GM18858 (cell line): ENCODE data around the gene ZNF805.
"Not testable (repeated sequence)": the region's sequence is repeated elsewhere in the genome, so short reads cannot be mapped to it uniquely, and the experiment has no call there.

Experiments
- ATAC-seq: cut with Tn5 transposase; IDR thresholded peaks from one replicate; pipeline ENCODE4 v1.9.1; 2021; ENCODE audit not compliant: unreplicated experiment

ZNF805 gene

DNA sequence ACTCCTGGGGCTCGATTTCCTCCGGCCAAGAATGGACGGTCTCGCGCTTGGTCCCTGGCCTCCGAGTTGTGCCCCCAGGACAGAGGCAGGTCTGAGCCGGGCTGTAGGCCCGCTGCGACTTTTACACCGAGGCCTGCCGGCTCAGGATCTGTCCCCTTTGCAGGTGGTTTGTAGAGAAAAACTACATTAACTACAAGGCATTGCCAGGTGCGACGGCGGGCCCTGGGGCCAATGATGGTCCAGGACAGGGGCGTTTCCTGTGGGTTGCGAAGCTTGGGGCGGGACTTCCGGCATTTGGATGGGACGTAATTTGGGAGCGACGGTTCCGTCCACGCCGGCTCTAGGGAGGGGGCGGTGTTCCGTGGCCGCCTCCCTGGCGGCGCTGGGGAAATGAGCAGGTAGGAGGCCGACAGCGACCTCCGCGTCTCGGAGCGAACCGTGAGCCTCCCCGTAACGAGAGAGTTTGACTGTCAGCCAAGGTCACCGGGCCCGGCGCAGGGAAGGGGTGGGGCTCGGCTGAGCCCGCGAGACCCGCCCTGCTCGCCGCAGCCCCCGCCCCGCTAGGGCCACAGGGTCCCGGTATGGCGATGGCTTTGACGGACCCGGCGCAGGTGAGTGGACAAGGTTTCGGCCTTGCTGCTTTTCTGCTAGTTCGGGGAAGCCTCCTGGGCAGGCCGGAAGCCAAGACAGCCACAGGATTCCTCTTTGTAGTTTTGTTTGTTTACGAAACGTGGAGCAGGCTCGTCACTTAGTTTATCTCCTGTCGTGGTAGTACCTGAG, at the start of gene ZNF805:
TSS of gene ZNF805 (plus strand) at position 322 of the 780 bp plus-strand sequence. CDS start at position 582, 260 bp downstream.
- peak; percentile 84 for ATAC-seq

DNA sequence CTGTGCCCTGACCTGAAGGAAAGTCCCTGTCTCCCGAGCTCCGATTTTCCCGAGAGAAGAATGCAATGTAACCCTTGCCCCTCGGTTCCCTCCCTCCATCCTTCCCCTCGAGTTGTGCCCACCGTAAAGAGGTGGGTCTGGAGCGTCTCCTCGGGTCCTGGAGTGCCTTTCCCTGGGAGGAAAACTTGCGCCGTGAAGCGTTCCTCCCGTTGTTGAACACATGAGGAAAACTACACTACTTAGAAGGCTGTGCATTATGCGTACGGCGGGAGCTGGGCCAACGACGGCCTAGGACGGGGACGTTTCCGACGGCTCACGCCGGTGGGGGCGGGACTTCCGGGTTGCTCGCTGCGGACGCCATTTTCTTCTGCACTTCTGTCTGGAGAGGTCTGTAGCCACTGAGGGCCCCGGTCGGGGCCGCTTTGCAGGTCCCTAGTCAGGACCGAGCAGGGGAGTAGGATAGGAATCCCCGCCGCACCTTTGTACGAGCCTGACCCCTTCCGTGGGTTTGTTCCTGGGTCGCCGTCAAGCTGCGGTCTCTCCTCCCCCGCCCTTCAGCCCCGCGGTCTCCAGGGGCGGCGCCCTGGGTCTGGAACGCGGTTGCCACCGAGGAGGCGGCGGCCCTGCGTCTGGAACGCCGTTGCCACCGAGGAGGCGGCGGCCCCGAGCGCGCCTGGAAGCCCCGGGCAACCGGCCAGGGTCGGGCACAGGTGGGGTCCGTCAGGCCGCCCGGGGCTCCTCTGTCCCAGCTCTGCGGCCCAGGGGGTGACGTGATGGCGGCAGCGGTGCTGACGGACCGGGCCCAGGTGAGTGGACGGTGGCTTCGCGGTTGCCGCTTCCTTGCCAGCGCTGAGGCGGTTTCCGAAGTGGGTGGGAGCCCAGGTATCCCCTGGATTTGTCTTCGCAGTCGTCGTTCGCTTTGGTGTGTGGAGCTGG, 49.0 kb upstream of the ZNF805 start, which contains the start of gene ZNF264:
TSS of gene ZNF264 (plus strand) at position 360 of the 936 bp plus-strand sequence. CDS start at position 774, 414 bp downstream.
- ATAC-seq = peak; percentile 87

DNA sequence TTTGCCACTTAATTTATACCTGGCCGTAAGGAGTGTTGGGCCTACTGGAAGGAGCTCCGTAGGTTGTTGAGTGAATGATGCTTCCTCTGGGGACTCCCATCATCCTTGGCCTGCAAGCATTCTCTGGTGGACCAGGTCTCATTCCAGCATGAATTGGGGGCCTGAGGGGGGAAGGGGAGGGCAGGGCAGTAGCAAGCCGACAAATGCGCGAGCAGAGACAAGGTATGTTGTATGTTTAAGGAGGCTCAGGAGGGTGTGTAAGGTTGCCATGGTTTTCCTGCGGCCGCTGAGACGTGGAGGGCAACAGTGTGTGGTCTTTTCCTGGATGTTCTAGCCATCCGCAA, 48.4 kb upstream of the ZNF805 start:
- no peak for ATAC-seq

DNA sequence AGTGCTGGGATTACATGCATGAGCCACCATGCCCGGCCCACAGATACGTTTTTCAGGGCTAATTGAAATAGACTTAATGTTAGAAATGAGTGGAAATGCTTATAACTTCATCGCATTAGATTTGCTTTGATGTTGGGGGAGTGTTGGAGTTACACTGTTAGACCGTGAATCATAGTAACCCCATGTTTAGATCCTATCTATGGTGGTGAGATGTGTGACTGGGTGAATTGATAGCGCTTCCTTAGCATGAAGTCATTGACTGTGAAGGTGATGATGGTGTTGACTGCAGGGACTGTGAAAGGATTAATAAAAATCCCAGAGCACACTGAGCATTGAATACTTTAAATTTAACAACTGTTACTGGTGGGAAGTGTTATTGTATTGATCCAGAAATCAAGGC, 47.4 kb upstream of the ZNF805 start:
- ATAC-seq = no peak

DNA sequence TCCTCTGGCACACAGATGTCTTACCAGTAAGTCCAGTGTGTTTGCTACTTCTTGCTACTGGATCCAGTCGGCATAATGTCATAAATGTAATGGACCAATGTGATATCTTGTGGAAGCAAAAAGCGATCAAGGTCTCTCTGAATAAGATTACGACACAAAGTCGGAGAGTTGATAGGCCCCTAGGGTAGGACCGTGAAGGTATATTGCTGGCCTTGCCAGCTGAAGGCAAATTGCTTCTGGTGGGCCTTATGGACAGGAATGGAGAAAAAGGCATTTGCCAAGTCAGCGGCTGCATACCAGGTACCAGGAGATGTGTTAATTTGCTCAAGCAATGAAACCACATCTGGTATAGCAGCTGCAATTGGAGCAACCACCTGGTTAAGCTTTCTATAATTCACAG, 42.6 kb upstream of the ZNF805 start:
- not testable (repeated sequence) for ATAC-seq

DNA sequence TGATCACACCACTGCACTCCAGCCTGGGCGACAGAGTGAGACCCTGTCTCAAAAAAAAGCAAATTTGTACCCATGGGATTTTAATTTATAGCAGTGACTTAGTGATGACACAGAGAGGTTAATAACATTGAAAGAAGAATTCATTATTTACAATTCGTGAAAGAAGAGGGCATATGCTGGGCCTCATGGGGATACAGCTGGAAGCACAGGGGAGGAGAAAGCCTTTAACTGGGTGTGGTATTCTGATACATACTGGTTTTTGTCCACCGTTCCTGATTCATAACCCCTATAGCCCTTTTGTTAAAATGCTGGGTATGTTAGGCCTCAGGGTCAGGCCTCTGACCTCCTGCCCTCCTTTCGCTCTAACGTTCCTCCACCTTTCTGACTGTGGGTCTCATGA, 38.3 kb upstream of the ZNF805 start:
- no peak for ATAC-seq

GRCh38 chr19:57210381-57210780, 30.1 kb upstream of the ZNF805 start:
- no peak for ATAC-seq

GRCh38 chr19:57212109-57212508, 28.3 kb upstream of the ZNF805 start:
- ATAC-seq = no peak

- no peak for ATAC-seq
These were observed 12.9 kb upstream of the ZNF805 start for GRCh38 chr19:57227502-57227901.

GRCh38 chr19:57231686-57232085, 8.7 kb upstream of the ZNF805 start:
- ATAC-seq = no peak

DNA sequence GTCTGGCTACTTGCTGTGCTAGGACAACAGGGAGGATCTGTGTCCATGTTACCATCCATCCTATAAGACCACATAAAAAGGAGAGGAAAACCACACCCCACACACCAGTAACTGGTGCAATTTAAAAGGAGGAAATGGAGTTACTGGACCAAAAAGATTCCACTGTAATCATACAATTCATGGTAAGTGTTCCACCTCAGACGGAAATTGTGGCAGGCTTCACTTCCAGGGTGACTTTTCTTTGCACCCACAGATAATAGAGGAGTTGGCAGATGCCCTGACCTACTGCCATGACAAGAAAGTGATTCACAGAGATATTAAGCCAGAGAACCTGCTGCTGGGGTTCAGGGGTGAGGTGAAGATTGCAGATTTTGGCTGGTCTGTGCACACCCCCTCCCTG, 7.2 kb upstream of the ZNF805 start:
- no peak for ATAC-seq

- no peak for ATAC-seq
These were observed 486 bp upstream of the ZNF805 start for GRCh38 chr19:57239982-57240310.

DNA sequence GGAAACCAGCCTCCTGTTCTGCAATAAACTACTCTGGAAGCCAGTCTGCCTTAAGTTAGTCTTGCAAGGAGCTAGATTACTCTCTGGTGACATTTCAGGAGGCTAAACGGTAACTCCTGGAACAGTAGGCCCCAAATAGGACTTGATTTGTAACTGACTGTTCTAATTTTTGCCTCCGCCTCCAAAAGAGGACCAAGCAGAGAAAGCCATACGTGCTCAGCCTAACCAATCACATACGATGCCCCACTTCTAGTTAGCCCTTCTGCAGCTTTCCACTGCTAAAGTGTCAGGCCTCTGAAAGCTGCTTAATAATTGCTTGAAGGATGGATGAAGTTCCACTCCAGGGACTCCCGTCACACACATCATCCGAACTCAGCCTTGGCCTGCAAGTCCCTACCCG, 744 bp downstream of the ZNF805 start:
- no peak for ATAC-seq

GRCh38 chr19:57242821-57243220, 2.4 kb downstream of the ZNF805 start:
- ATAC-seq = no peak

DNA sequence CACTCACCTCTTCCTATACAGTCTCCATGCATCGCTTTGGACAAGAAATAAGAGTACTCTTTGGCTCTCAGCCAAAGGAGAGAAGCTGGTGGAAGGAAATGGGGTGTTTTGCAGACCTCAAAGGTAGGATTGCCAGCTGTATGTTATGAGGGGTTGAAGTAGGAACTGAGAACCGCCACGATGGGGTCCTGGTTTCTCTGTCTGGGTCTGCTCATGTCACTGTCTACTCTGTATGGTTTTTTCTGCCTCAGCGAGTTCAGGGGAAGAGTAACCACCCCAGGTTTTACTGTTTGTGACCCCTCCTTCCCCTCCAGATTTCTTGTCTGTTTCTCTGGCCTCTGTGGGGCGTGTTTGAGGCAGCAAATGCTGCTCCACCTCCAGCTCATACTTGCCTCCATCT, 4.1 kb downstream of the ZNF805 start:
- no peak for ATAC-seq

- no peak for ATAC-seq
These were observed 4.6 kb downstream of the ZNF805 start for GRCh38 chr19:57245066-57245465.

- ATAC-seq = no peak
These were observed 5.5 kb downstream of the ZNF805 start for GRCh38 chr19:57245959-57246358.

DNA sequence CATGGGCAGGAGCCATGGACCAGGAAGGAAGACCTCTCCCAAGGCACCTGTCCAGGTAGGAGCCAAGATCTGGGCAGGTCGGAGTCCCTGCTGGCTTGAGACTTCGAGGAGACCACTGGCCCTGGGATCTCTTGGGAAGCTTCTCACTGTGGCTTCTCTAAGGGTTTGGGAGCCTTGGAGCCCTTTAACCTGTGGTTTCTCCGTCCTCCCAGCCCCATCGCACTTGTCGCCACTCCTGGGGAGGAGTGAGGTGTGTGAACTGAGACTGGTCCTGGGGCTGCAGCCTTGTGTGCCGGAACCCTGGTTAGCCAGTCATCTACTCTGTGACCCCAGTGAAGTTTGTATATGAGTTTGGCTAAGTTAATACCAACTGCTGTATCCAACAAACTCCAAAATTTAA, 8.2 kb downstream of the ZNF805 start:
- no peak for ATAC-seq

DNA sequence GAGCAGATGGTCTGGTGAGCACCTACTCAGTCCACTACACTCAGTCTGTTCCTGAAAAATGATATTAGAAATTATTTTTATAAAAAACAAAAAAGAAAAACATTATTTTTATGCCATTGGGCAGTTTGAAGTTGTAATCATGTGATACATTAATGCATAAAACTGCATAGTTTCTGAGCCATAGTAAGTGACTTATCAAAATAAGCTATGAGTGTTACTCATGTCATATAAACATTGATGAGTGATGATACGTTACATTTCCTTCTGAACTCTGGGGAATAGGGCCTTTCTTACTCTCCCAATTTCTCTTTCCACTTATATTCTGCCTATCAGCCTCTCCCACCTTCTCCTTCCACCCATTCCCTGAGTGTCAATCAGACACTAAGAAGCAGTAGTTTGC, 8.9 kb downstream of the ZNF805 start:
- no peak for ATAC-seq

DNA sequence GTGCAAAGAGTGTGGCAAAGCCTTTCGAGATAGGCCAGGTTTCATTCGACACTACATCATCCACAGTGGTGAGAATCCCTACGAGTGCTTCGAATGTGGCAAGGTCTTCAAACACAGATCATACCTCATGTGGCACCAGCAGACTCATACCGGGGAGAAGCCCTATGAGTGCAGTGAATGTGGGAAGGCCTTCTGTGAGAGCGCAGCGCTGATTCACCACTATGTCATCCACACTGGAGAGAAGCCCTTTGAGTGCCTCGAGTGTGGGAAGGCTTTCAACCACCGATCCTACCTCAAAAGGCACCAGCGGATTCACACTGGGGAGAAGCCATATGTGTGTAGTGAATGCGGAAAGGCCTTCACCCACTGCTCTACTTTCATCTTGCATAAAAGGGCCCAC, 13.3 kb downstream of the ZNF805 start:
- not testable (repeated sequence) for ATAC-seq

GRCh38 chr19:57262044-57262443, 21.6 kb downstream of the ZNF805 start:
- no peak for ATAC-seq

DNA sequence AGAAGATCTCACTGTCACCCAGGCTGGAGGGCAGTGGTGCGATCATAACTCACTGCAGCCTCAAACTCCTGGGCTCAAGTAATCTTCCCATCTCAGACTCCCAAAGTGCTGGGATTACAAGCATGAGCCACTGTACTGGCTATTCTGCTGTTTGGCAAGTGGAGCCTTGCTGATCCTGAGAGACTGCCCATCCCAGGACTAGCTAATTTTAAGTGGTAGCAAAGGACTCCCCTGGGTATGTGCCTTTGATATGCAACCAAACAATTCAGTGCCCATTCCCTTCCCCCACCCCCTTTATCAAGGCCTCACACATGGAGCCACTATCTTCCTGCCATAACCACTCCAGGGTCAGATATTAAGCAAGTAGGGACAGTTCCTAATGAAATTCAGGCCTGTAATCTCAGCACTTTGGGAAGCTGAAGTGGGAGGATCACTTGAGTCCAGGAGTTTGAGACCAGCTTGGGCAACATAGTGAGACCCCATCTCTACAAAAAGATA, 22.9 kb downstream of the ZNF805 start:
- no peak for ATAC-seq
